ENCODE data around the gene IFNA1.
"Not testable (repeated sequence)": the region's sequence is repeated elsewhere in the genome, so short reads cannot be mapped to it uniquely, and the experiment has no call there.

The IFNA1 gene

GRCh38 chr9:21429191-21429590 is 11.0 kb upstream of the IFNA1 start:
- ChIA-PET CTCF (no interaction called here), POLR2A (no interaction called here)
- Histone ChIP-seq H3K9me3 (ENCODE audit: control insufficient read depth, insufficient read depth, low read depth, low read length) (no peaks in the 10 kb centered on the region), H3K27ac (ENCODE audit: extremely low read depth, low read depth, low read length) (no peak overlapping the region), H3K4me3 (ENCODE audit: low read depth, low read length) (no peak overlapping the region), H3K4me1 (ENCODE audit: control insufficient read depth, insufficient read depth, low read length) (no peaks in the 10 kb centered on the region), H3K36me3 (ENCODE audit: control insufficient read depth in 2 of 2, insufficient read depth in 1 of 2, low read length in 2 of 2) (no peaks in the 10 kb centered on the region)
- TF ChIP-seq ZNF423 (tag by site-specific recombination; IDR thresholded peaks at IDR 0.05) (no peak), ZSCAN4 (tag by site-specific recombination; IDR thresholded peaks at IDR 0.05) (peak; percentile 34; the same call in 1 of the 2 replicates)

- Histone ChIP-seq H3K4me3 (ENCODE audit: low read depth, low read length) (no peak overlapping the region), H3K36me3 (ENCODE audit: control insufficient read depth in 2 of 2, insufficient read depth in 1 of 2, low read length in 2 of 2) (no peaks in the 10 kb centered on the region), H3K4me1 (ENCODE audit: control insufficient read depth, insufficient read depth, low read length) (no peaks in the 10 kb centered on the region), H3K9me3 (ENCODE audit: control insufficient read depth, insufficient read depth, low read depth, low read length) (no peaks in the 10 kb centered on the region), H3K27ac (ENCODE audit: extremely low read depth, low read depth, low read length) (no peak overlapping the region)
- ChIA-PET CTCF (interaction anchor here (0.7 to 2.0 kb wide), 8 partner anchors 8 to 215 kb away, joined by 3 to 13 read pairs (median 4); no protein-coding TSS in a partner anchor), POLR2A (no interaction called here)
- TF ChIP-seq ZNF324 (tag by site-specific recombination; IDR thresholded peaks at IDR 0.05), result no peak
- TF ChIP-seq ZNF169 (tag by site-specific recombination; IDR thresholded peaks at IDR 0.05), result no peak
- no peak for TF ChIP-seq ZNF423 (tag by site-specific recombination; IDR thresholded peaks at IDR 0.05)
- no peak for TF ChIP-seq ZFP37 (tag by site-specific recombination; IDR thresholded peaks at IDR 0.05)
- TF ChIP-seq ZNF362 (tag by site-specific recombination; IDR thresholded peaks at IDR 0.05), result no peak
- no peak for TF ChIP-seq ZBTB20 (tag by site-specific recombination; IDR thresholded peaks at IDR 0.05)
- no peak for TF ChIP-seq ZNF843 (tag by site-specific recombination; IDR thresholded peaks at IDR 0.05)
- no peak for TF ChIP-seq ZNF239 (tag by site-specific recombination; IDR thresholded peaks at IDR 0.05)
- TF ChIP-seq ZNF654 (tag by site-specific recombination; IDR thresholded peaks at IDR 0.05; ENCODE audit: low read depth), result no peak
- TF ChIP-seq ZNF132 (tag by site-specific recombination; IDR thresholded peaks at IDR 0.05; ENCODE audit: borderline replicate concordance), result no peak
- TF ChIP-seq PRDM1 (tag by site-specific recombination; IDR thresholded peaks at IDR 0.05), result no peak
- TF ChIP-seq ZNF48 (tag by site-specific recombination; IDR thresholded peaks at IDR 0.05), result no peak
Measured at GRCh38 chr9:21432672-21433425, 7.4 kb upstream of the IFNA1 start.

- Histone ChIP-seq H3K27ac (ENCODE audit: extremely low read depth, low read depth, low read length) (no peak overlapping the region), H3K4me3 (ENCODE audit: low read depth, low read length) (no peak overlapping the region), H3K36me3 (ENCODE audit: control insufficient read depth in 2 of 2, insufficient read depth in 1 of 2, low read length in 2 of 2) (no peaks in the 10 kb centered on the region), H3K4me1 (ENCODE audit: control insufficient read depth, insufficient read depth, low read length) (no peaks in the 10 kb centered on the region), H3K9me3 (ENCODE audit: control insufficient read depth, insufficient read depth, low read depth, low read length) (no peaks in the 10 kb centered on the region)
- POLR2A ChIA-PET, result no interaction called here
- peak; percentile 29; the same call in 1 of the 2 replicates for TF ChIP-seq ZNF654 (tag by site-specific recombination; IDR thresholded peaks at IDR 0.05; ENCODE audit: low read depth)
- TF ChIP-seq YY2 (tag by site-specific recombination; IDR thresholded peaks at IDR 0.05), result no peak
- TF ChIP-seq ZNF670 (tag by site-specific recombination; IDR thresholded peaks at IDR 0.05; ENCODE audit: low read depth), result no peak
- no peak for TF ChIP-seq ZNF76 (tag by site-specific recombination; IDR thresholded peaks at IDR 0.05; ENCODE audit: borderline replicate concordance, low read depth)
- CTCF ChIA-PET, result interaction anchor here (0.6 to 3.3 kb wide), 38 partner anchors 8 to 1318 kb away, joined by 3 to 19 read pairs (median 4); no protein-coding TSS in a partner anchor
Measured at GRCh38 chr9:21434202-21435014, 5.8 kb upstream of the IFNA1 start.

- CTCF ChIA-PET, result interaction anchor here (0.6 to 3.3 kb wide), 28 partner anchors 8 to 372 kb away, joined by 3 to 19 read pairs (median 4); no protein-coding TSS in a partner anchor
- H3K4me3 ChIP-seq (ENCODE audit: low read depth, low read length); POLR2A ChIA-PET; H3K27ac ChIP-seq (ENCODE audit: extremely low read depth, low read depth, low read length); H3K4me1 ChIP-seq (ENCODE audit: control insufficient read depth, insufficient read depth, low read length); H3K36me3 ChIP-seq (ENCODE audit: control insufficient read depth in 2 of 2, insufficient read depth in 1 of 2, low read length in 2 of 2); H3K9me3 ChIP-seq (ENCODE audit: control insufficient read depth, insufficient read depth, low read depth, low read length): not testable (repeated sequence)
Measured at GRCh38 chr9:21435015-21435383, 5.2 kb upstream of the IFNA1 start.

Measured in HEK293 (cell line).